SU-DHL-6 (cell line): ENCODE results near the gene MANEA.

ENCODE experiments used
- EZH2phosphoT487 ChIP-seq: fragments of 200-600 bp; sonication (generic), shearing (Covaris generic); conservative IDR thresholded peaks from 2 replicates; pipeline ENCODE4 v1.6.1; 2018; ENCODE audit warnings: mild to moderate bottlenecking, antibody characterized with exemption, low read length, moderate library complexity, mixed read lengths
- TF ChIP-seq, protein P1 (sequence below): fragments of 200-600 bp; sonication (generic); IDR thresholded peaks from one replicate; pipeline ENCODE4 v1.5.1; 2017; ENCODE audit warnings: antibody characterized with exemption, mild to moderate bottlenecking, low read length, moderate library complexity; ENCODE audit not compliant: insufficient read depth, poor library complexity, severe bottlenecking

- TF ChIP-seq, protein P1, sequence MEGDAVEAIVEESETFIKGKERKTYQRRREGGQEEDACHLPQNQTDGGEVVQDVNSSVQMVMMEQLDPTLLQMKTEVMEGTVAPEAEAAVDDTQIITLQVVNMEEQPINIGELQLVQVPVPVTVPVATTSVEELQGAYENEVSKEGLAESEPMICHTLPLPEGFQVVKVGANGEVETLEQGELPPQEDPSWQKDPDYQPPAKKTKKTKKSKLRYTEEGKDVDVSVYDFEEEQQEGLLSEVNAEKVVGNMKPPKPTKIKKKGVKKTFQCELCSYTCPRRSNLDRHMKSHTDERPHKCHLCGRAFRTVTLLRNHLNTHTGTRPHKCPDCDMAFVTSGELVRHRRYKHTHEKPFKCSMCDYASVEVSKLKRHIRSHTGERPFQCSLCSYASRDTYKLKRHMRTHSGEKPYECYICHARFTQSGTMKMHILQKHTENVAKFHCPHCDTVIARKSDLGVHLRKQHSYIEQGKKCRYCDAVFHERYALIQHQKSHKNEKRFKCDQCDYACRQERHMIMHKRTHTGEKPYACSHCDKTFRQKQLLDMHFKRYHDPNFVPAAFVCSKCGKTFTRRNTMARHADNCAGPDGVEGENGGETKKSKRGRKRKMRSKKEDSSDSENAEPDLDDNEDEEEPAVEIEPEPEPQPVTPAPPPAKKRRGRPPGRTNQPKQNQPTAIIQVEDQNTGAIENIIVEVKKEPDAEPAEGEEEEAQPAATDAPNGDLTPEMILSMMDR = no peak
- TF ChIP-seq EZH2phosphoT487 = no peak
Observed at GRCh38 chr6:95530176-95530819, 47.0 kb upstream of the MANEA start.
